Measurements from ENCODE around the gene TCN2.
"Not testable (repeated sequence)": the region's sequence is repeated elsewhere in the genome, so short reads cannot be mapped to it uniquely, and the experiment has no call there.

- not testable (repeated sequence) for TF ChIP-seq CTCF, POLR2A (IDR thresholded peaks at IDR 0.05)
Measured at GRCh38 chr22:30592360-30592713, 14.6 kb upstream of the TCN2 start.

All from suprapubic skin (tissue), 3 donors.